Measurements from ENCODE around the gene CEP20. TPM values are rescaled to one million over a fixed set of nuclear protein-coding genes. Genes with fewer than 3 reads are reported as not detected.

The CEP20 gene
- total RNA-seq, 1 donor from 2014 or later, result 30.6 TPM

DNA sequence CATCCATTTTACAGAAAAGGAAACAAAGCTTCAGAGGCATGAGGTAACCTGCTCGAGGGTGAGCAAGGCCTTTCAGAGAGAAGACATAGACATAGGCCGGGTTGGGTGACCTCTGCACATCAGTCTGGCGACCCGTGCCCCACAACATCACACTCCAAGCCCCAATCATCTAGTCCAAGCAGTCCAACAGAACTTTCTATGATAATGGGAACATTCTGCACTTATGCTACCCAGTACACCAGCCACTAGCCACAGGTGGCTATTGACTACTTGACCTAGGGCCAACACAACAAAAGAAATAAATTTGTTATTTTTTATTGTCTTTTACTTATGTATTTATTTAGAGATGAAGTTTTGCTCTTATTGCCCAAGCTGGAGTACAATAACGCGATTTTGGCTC lies 52.3 kb downstream of the CEP20 start:
- H3K27ac Mint-ChIP-seq (ENCODE audit: unreplicated experiment), result no peak overlapping the region

DNA sequence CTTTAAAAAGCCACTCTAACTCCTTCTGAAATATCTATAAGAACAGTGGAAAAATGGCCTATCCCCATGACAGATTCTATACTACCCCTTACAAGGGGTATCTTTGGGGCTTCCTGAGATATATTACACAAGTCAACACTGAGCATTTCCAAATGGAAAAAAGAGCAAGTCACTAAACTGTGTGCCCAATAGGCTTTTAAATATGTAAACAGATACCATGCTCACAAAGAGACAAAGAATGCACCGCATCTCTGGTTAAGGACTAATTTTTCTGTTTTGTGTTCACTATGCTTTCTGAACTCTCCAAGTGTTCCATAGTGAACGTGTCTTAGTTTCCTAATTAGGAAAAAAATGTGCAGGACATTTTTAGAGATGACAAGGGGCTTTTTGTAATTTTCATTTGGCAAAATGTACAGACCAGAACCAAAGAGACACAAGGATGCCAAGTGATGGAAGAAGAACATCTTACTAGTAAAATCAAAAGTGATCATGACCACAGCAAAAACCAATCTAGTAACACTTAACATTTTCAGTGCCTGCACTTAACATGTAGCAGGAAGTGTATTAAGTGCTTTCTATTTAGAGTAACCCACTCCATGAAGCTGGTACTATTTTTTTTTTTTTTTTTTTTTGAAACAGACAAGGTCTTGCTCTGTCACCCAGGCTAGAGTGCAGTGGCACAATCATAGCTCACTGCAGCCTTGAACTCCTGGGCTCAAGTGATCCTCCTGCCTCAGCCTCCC lies 53.1 kb downstream of the CEP20 start:
- no peaks in the 10 kb centered on the region for H3K9me3 Mint-ChIP-seq
- no peak overlapping the region for H3K27ac Mint-ChIP-seq (ENCODE audit: unreplicated experiment)
- no peaks in the 10 kb centered on the region for H3K27me3 Mint-ChIP-seq (ENCODE audit: low read depth)
- H3K4me3 Mint-ChIP-seq, result no peak overlapping the region
- no peak for DNase-seq (ENCODE audit: low read depth, low spot score)
- no peaks in the 10 kb centered on the region for H3K36me3 Mint-ChIP-seq (ENCODE audit: low read depth)
- TF ChIP-seq, protein P1, sequence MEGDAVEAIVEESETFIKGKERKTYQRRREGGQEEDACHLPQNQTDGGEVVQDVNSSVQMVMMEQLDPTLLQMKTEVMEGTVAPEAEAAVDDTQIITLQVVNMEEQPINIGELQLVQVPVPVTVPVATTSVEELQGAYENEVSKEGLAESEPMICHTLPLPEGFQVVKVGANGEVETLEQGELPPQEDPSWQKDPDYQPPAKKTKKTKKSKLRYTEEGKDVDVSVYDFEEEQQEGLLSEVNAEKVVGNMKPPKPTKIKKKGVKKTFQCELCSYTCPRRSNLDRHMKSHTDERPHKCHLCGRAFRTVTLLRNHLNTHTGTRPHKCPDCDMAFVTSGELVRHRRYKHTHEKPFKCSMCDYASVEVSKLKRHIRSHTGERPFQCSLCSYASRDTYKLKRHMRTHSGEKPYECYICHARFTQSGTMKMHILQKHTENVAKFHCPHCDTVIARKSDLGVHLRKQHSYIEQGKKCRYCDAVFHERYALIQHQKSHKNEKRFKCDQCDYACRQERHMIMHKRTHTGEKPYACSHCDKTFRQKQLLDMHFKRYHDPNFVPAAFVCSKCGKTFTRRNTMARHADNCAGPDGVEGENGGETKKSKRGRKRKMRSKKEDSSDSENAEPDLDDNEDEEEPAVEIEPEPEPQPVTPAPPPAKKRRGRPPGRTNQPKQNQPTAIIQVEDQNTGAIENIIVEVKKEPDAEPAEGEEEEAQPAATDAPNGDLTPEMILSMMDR (conservative IDR thresholded peaks at IDR 0.05), result no peak
- no peaks in the 10 kb centered on the region for H3K4me1 Mint-ChIP-seq

More for the DNA sequence above, 52.3 kb downstream of the CEP20 start:
- no peak for DNase-seq (ENCODE audit: low read depth, low spot score)
- H3K36me3 Mint-ChIP-seq (ENCODE audit: low read depth), result no peaks in the 10 kb centered on the region
- H3K27me3 Mint-ChIP-seq (ENCODE audit: low read depth), result no peaks in the 10 kb centered on the region
- no peaks in the 10 kb centered on the region for H3K4me1 Mint-ChIP-seq
- TF ChIP-seq, protein P1 (conservative IDR thresholded peaks at IDR 0.05), result no peak
- no peak overlapping the region for H3K4me3 Mint-ChIP-seq
- no peaks in the 10 kb centered on the region for H3K9me3 Mint-ChIP-seq

DNA sequence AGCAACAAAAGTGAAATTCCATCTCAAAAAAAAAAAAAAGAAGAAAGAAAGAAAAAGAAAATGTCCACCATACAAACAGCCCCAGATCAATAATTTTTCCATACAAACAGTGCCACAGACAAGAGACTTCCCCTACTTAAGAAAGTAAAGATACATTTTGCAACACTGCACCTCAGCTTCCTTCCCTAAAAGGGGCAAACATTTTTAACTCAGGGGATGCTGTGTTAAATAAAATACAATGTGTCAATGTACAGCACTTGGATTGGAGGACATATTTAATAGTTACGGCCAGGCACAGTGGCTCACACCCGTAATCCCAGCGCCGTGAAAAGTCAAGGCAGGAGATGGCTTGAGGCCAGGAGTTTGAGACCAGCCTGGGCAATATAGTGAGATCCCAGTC lies 53.9 kb downstream of the CEP20 start:
- DNase-seq (ENCODE audit: low read depth, low spot score), result no peak
- Mint-ChIP-seq H3K4me1 (no peaks in the 10 kb centered on the region), H3K27me3 (ENCODE audit: low read depth) (no peaks in the 10 kb centered on the region), H3K9me3 (no peaks in the 10 kb centered on the region), H3K4me3 (no peak overlapping the region), H3K27ac (ENCODE audit: unreplicated experiment) (no peak overlapping the region), H3K36me3 (ENCODE audit: low read depth) (no peaks in the 10 kb centered on the region)
- TF ChIP-seq, protein P1 (conservative IDR thresholded peaks at IDR 0.05), result no peak

GRCh38 chr16:15833541-15833940 lies 54.9 kb downstream of the CEP20 start:
- Mint-ChIP-seq H3K4me1 (no peaks in the 10 kb centered on the region), H3K27ac (ENCODE audit: unreplicated experiment) (no peak overlapping the region), H3K36me3 (ENCODE audit: low read depth) (no peaks in the 10 kb centered on the region), H3K4me3 (no peak overlapping the region), H3K9me3 (no peaks in the 10 kb centered on the region), H3K27me3 (ENCODE audit: low read depth) (no peaks in the 10 kb centered on the region)
- TF ChIP-seq, protein P1 (conservative IDR thresholded peaks at IDR 0.05), result no peak
- DNase-seq (ENCODE audit: low read depth, low spot score), result no peak

DNA sequence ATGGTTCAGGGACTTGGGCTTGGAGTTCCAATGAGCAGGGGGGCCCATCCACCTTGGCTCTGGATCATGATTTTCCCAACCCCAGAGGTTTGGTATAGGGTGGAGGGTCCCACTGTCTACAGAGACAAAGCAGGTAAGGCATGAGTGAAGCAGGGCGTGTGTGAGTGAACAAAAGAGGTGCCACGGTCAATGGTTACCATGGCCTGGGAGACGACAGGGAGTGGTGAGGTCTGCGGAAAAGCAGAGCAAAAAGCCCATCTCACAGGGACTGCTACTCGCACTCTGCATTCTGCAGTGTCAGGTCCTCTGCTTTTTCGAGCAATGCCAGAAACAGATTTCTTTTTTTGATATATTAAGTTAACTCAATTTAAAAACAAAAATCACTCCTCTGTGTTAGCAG lies 56.2 kb downstream of the CEP20 start:
- Mint-ChIP-seq H3K4me1 (no peaks in the 10 kb centered on the region), H3K4me3 (no peak overlapping the region), H3K36me3 (ENCODE audit: low read depth) (no peaks in the 10 kb centered on the region), H3K9me3 (no peaks in the 10 kb centered on the region), H3K27me3 (ENCODE audit: low read depth) (no peaks in the 10 kb centered on the region), H3K27ac (ENCODE audit: unreplicated experiment) (no peak overlapping the region)
- TF ChIP-seq, protein P1 (conservative IDR thresholded peaks at IDR 0.05), result no peak
- no peak for DNase-seq (ENCODE audit: low read depth, low spot score)

All from neural crest cell (in vitro differentiated cells).